HK-2 (cell line): ENCODE measurements around the gene LAX1.
"Not testable (repeated sequence)": the region's sequence is repeated elsewhere in the genome, so short reads cannot be mapped to it uniquely, and the experiment has no call there.

ENCODE experiments used
- DNase-seq: peaks from one replicate; pipeline ENCODE4 v3.0.0-alpha.2; 2018; ENCODE audit not compliant: unreplicated experiment

Gene LAX1

DNA sequence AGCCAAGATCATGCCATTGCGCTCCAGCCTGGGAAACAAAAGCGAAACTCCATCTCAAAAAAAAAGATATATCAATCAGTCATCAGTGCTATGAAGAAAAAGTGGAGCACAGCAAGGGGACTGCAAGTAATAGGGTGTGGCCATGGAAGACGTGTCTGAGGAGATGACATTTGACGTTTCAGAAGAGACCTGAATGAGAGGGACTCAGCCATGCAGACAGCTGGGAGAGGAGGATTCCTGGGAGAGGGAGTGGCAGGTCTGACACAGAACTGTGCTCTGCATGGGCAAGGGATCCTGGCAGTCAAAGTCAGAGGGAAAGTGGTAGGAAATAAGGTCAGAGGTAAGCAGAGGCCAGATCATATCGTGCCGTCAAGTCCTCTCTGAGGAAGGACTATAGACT lies 3.3 kb downstream of the LAX1 start:
- DNase-seq, result no peak

DNA sequence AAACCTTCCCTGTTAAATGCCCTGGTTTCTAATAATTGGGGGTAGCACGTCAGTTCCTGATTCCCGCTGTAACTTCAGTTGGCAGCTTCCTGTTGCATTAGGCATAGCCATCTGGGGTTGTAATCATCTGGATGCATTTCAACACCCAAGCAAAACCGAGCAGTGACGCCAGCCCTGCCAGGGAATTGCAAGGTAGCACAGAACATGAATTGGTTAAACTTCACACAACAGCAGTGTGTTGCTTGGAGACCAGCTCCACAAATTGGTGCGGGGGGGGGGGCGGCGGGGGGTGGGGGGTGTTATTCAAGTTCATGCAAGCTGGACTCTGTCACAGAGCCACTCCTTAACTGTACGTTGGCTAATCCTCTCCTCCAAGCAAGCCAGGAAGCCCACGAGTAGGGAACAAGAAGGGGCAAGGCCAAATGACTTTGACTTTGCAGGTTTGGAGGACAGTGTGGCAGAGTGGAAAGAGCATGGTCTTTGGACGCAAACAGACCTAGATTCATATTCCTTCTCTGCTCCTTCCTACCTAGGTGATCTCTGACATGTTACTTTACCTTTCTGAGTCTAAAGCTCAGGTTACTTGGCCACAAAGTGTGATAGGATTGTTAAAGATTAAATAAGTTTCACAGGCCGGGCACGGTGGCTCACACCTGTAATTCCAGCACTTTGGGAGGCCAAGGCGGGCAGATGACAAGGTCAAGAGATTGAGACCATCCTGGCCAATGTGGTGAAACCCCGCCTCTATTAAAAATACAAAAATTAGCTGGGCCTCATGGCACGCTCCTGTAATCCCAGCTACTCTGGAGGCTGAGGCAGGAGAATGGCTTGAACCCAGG lies 4.7 kb downstream of the LAX1 start:
- peak; percentile 64 for DNase-seq

DNA sequence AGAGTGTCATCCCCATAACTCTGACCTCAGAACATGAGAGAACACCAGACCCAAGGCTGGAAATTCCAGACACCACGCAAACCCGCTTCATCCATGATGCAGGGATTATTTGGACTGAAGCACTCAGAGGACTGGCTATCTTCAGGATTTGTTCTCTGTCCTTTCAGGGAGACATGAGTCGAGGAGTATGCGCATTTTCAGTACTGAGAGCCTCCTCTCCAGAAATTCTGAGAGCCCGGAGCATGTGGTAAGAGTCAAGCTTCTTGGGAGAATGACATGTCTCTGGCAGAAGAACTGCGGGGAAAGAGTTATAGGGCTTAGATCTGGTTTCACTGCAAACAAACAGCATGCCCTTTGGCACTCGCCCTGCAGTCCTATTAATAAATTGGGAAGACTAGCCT lies 6.9 kb downstream of the LAX1 start:
- no peak for DNase-seq

DNA sequence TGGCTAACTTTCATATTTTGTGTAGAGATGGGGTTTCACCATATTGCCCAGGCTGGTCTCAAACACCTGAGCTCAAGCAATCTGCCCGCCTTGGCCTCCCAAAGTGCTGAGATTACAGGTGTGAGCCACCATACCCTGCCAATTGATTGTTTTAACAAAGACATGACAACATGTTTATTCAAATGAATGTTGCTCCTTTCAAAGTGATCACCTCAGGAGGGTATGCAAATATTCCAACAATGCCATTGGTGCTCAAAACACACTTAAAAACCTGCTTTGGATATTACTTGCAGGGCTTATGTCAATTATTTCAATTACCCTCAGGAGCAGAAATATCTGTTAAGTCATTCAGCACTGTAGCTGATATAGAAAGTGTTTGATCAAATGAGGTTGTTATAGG lies 7.9 kb downstream of the LAX1 start:
- DNase-seq, result no peak

DNA sequence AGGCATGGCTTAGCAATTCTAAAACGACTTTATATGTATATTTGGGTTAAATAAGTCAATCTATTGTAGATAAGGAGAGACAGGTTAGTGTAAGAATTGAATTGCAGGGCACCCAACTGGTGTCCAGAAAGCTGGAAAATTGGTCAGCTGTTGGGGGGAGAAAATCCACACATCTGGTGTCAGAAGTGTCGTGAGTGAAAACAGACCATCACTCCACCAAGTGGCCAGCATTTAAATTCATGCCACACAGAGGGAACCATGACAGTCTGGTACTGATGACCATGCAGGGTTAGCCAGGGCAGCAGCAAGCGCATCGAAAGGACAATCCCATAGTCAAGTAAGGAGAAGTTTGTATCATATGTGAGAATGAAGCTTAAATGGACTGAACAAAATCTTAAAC lies 11.7 kb downstream of the LAX1 start:
- DNase-seq, result no peak

DNA sequence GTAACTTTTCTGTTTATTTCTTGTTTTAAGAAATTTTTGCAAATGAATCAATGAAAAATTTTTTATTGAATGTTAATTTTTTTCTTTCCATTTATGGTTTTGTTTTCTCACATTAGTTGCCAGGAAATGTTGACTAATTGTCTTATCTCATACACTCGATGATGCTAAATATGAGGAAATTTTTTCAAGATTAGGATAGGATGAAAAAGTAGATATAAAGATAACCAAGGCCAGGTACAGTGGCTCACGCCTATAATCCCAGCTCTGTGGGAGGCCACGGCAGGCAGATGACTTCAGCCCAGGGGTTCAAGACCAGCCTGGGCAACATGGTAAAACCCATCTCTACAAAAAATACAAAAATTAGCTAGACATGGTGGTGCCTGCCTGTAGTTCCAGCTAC lies 12.6 kb downstream of the LAX1 start:
- DNase-seq, result no peak

DNA sequence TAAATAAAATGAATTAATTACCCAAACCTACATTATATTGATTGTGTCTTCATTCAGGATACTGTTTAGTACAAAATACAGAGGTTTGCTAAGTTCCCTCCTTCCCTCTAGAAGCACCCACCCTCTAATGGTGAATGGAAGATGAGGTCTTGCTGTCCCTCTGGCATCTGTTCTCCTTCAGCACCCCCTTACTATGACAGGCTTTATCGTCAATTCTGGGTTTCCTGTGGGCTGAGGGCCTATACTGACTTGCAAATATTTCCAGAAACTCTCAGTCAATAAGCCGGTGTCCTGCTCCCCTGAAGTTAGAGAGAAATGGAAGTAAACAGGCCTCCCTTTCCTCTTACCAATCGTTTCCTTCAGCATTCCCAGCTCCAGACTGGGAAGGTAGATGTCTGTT lies 13.2 kb downstream of the LAX1 start:
- no peak for DNase-seq

DNA sequence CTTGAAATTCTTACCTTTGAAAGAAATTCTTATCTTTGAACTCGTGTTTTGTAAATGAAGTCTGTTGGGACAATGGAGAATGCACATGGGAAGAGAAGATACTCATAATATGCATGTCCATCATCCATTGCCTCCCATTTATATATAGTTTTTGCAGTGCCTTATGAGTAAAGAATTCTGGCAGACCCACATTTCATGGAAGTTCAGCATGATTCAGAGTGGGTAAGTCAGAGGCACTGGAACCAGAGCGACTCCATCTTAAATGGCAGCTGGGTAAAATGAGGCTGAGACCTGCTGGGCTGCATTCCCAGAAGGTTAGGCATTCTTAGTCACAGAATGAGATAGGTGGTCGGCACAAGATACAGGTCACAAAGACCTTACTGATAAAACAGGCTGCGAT lies 13.8 kb downstream of the LAX1 start:
- no peak for DNase-seq

DNA sequence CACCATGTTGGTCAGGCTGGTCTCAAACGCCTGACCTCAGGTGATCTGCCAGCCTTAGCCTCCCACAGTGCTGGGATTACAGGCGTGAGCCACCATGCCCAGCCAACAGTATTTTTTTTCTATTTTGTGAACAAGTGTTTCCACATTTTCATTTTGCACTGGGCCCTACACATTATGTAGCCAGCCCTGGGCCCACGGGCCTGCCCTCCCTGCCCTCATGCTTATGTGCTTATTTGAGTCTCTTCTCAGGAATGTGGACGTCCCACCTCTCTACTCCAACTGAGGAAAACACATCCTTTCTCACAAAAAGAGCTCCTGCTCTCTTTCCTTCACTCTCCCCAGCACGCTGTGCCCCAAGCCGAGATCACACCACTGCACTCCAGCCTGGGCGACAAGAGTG lies 17.0 kb downstream of the LAX1 start:
- no peak for DNase-seq

DNA sequence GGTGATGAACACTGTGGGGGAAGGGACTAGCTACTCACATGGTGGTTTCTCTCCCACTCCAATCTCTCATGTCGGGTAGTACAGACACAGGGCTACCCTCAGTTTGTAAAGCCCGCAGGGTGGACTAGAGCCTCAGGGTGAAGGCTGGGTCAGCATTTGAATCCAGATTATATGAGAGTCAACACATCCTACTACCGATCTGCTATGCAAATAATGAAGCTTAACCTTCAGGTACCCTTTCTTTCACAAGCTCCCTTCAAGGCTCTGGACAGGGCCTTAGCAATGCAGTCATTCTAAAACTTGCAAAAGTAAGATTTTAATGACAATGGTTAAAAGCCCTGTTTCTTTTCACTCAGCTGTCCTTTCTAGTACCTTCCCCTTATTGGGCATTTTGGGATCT lies 25.0 kb downstream of the LAX1 start:
- no peak for DNase-seq

DNA sequence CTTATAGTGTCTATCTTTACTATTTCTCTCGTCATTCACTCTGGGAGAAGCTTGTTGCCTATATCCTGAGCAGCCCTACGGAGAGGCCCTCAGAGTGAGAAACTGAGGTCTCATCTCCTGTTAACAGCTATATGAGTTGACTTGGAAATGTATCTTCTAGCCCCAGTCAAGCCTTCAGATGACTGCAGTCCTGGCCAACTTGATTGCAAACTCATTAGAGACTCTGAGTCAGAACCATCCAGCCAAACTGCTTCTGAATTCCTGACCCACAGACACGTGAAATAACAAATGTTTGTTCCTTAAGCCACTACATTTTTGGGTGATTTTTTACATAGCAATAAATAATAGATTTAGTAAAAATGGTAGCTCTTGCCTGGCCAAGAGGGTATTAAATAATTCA lies 26.5 kb downstream of the LAX1 start:
- DNase-seq, result no peak

DNA sequence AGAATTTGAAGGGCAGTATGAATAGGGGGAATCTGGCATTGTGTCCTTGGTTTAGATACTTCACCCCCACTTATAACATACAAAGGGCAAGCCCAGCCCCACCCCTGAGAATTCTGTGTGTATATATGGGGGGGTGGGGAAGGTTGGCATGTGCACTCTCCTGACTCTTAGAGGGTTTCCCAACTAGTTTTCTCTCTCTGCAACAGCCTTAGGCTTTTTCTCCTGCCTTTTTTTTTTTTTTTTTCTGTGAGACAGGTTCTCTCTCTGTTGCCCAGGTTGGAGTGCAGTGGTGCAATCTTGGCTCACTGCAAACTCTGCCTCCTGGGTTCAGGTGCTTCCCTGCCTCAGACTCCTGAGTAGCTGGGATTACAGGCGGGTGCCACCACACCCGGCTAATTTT lies 27.5 kb downstream of the LAX1 start:
- DNase-seq, result no peak

DNA sequence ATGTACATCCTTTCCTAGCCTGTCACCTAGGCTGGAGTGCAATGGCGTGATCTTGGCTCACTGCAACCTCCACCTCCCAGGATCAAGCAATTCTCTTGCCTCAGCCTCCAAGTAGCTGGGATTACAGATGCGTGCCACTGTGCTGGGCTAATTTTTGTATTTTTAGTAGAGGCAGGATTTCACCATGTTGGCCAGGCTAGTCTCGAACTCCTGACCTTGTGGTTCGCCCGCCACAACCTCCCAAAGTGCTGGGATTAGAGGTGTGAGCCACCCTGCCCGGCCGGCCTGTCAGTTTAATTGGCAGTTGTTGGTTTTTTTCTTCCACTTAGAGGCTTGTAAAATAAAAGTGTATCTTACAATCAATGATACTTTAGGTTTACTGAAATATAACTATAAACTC lies 28.6 kb downstream of the LAX1 start:
- DNase-seq, result not testable (repeated sequence)

DNA sequence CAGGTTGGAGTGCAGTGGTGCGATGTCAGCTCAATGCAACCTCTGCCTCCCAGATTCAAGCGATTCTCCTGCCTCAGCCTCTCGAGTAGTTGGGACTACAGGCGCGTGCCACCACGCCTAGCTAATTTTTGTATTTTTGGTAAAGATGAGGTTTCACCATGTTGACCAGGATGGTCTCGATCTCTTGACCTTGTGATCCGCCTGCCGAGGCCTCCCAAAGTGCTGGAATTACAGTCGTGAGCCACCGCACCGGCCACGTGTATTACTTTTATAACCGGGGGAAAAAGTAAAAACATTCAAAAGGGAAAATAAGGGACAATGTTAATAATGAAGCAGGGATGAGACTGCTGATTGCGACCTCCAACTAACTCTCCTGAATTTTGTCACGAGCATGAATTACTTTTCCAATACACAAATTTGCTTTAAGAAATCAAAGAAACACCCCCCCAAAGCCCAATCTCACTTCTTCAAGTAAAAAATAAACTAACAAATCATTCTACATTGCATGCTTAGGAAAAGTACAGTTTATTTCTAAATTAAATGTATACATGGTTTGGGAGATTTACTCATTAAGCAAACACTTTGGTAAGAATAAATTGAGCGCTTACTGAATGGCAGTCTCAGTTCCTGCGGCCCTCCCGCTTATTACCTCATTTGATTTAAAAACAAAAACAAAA lies 29.9 kb downstream of the LAX1 start:
- no peak for DNase-seq

DNA sequence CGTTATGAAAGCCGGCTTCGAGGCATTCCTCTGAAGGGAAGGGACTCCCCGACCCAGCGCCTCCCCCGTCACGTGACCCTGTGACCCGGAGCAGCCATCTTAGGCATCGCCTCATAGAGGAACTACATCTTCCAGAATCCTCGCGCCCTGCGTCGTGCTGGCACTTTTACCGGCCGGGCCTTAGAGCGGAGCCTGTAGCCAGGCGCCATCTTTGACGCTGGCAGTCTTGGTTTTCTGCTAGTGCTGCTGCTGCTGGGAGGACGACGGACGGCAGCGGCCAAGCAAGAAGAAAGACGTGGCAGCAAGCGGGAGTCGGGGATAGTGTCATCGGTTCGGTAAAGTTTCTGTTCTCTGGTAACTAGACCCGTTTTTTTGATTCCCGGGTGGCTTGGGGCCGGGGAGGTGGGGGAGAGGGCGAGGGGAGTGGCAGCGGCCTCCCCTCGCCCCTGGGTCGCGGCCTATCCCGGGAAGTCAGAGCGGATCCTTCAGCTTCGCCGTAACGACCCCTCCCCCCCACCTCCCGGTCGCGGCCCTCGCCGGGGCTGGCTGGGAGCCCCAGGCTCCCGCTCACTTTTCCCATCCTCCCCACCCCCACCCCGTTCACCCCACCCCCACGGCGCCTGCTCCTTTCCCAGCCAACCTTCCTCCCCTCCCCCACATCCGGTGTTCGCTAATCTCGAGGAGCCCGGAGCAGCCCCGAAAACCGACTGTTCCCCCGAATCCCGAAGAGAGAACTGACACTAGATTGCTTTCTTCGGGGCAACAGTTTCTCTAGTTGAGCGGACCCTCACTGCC lies 30.7 kb downstream of the LAX1 start, which contains the start of the genes ZBED6 and ZC3H11A:
Gene ZBED6, plus strand, starts transcription at position 183 of the 795 bp plus-strand sequence. CDS start 1,900 bp downstream, outside the sequence.
Gene ZC3H11A, plus strand, starts transcription at position 183 of the 795 bp plus-strand sequence. CDS start 21,448 bp downstream, outside the sequence.
- DNase-seq, result peak; percentile 99

DNA sequence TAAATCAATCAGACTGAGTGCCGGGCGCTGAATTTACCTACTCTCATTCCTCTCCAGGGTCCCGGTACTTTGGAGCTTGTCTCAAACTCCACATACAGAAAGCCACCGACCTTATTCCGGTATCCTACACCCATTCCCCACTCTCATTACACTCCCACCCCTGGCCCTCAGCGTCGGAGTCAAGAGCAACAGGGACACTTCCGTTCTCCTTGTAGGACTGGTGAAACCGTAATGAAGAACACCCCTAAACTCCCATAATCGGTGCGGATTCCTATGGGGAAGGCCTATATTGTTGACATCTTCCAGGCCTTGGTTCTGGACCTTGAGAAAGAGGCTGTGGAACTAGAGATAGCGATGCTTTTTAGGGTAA lies 31.2 kb downstream of the LAX1 start:
- DNase-seq, result peak; percentile 44

DNA sequence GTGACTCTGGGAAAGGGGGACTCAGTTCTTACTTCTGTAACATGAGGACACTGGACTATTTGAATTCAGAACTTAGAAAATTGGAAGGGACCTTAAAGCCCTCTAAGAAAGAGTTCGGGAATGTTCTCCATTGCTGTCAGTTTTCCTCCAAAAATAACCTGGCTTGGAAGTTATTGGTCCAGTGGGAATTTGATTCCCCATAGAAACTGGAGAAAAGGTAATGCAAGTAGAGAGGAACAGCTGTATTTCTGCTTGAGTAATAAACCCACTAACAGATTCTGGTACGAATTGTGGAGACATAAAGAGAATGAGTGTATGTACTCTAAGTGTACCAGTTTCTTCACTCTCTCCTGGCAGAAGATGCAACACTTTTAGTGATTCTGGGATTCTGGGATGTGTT lies 32.2 kb downstream of the LAX1 start:
- no peak for DNase-seq

DNA sequence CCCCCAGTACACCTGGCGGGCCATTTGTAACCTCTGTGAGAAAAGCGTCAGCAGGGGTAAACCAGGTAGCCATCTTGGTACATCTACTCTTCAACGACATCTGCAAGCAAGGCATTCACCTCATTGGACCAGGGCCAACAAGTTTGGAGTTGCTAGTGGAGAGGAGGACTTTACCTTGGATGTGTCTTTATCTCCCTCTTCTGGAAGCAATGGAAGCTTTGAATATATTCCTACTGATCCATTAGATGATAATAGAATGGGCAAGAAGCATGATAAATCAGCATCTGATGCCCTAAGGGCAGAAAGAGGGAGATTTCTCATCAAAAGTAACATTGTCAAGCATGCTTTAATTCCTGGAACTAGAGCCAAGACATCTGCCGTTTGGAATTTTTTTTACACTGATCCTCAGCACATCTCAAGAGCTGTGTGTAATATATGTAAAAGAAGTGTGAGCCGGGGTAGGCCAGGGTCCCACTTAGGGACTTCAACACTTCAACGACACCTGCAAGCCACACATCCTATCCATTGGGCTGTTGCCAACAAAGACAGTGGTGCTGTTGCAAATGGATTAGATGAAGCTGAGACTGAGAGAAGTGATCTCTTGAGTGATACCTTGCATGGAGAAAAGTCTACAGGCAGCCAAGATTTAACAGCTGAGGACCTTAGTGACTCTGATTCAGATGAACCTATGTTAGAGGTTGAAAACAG lies 33.1 kb downstream of the LAX1 start:
- DNase-seq, result no peak

DNA sequence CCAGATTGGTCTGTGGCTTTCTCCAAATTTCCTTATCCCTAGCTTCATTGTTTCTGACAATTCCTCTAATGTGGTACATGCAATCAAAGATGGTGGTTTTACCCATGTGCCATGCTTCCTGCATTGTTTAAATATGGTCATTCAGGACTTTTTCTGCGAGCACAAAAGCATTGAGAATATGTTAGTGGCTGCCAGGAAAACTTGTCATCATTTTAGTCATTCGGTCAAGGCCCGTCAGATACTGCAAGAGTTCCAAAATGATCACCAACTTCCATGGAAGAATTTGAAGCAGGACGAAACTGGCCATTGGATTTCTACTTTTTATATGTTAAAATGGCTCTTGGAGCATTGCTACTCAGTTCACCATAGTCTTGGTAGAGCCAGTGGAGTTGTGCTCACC lies 34.2 kb downstream of the LAX1 start:
- DNase-seq, result no peak

DNA sequence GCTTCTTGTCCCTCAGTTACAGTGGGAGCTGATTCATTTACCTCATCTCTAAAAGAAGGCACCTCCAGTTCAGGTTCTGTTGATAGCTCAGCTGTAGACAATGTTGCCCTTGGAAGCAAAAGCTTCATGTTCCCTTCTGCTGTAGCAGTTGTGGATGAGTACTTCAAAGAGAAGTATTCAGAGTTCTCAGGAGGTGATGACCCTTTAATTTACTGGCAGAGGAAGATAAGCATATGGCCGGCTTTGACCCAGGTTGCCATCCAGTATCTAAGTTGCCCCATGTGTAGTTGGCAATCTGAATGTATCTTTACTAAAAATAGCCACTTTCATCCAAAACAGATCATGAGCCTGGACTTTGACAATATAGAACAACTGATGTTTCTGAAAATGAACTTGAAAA lies 35.0 kb downstream of the LAX1 start:
- DNase-seq, result no peak

DNA sequence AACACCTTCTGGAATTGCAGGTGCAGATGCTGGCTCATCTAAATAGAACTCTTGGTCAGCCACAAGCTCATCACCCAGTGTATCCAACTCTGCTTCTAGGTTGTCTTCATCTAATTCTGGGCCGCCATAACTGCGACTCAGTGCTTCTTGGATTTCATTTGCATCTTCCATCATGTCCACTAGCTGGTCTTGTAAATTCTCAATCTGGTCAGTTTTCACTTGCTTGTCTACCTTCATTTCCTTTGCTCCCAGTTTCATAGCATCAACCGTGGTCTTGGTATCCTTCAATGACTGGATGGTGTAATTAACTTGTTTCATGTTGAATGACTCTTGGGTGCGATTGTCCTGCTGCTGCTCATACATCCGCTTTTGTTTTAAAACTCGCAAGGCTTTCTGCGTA lies 40.7 kb downstream of the LAX1 start:
- DNase-seq, result no peak

DNA sequence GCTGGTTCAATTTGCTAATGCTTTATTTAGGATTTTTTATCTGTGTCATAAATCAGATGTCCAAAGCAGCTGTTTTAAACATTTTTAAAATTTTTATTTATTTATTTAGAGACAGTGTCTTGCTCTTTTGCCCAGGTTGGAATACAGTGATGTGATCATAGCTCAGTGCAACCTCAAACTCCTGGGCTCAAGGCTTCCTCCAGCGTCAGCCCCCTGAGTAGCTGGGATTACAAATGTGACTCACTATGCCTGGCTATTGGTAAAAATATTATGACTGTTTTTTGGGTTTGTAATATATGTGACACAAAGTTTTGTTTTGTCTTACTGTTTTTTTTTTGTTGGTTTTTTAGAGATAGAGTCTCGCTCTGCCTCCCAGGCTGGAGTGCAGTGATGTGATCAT lies 42.2 kb downstream of the LAX1 start:
- DNase-seq, result no peak
